ENCODE results near the gene PLEKHA1. TPM values are rescaled to one million over a fixed set of nuclear protein-coding genes. Genes with fewer than 3 reads are reported as not detected.
A peak's percentile ranks its signal among the peaks of the same experiment; 100 is the strongest.

Gene PLEKHA1
- total and polyA plus RNA-seq, 2 experiments from 2014 or later, result 54.0 to 62.6 TPM

DNA sequence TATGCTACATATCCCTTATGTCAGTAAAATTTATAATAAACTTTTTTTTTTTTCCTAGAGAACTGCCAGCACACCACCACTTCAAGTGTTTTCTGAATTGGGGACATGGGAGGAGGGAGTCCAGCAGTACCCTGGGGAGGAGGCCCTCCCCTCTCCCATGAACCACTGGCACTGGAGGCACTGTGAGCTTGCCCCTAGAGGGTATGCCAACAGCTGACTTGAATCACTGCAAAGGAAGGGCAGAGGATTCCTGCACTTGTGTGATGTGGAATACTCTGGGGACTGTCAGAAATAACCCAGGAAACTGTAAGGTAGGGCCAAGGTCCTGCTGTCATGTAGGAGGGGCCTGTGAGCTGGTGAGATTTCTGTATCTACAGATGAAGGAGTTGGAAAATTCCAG, 71.4 kb downstream of the PLEKHA1 start:
- Histone ChIP-seq H3K27me3 (no peaks in the 10 kb centered on the region), H3K9me2 (replicated peaks; ENCODE audit: insufficient read depth) (no peaks in the 10 kb centered on the region), H3K4me3 (no peak overlapping the region), H4K20me1 (ENCODE audit: insufficient read depth, poor library complexity, severe bottlenecking) (no peaks in the 10 kb centered on the region), H3K36me3 (replicated peaks; ENCODE audit: insufficient read depth, low read depth) (no peaks in the 10 kb centered on the region), H3K79me2 (no peaks in the 10 kb centered on the region), H3K9me3 (ENCODE audit: low read depth) (no peaks in the 10 kb centered on the region), H3K27ac (no peak overlapping the region), H3K4me2 (no peak overlapping the region), H3K4me1 (ENCODE audit: insufficient read depth) (peaks cover 13% of the 10 kb centered on the region), H2AFZ (no peak overlapping the region)
- no peak for TF ChIP-seq EZH2 (IDR thresholded peaks at IDR 0.05; ENCODE audit: borderline replicate concordance)
- TF ChIP-seq, protein P1, sequence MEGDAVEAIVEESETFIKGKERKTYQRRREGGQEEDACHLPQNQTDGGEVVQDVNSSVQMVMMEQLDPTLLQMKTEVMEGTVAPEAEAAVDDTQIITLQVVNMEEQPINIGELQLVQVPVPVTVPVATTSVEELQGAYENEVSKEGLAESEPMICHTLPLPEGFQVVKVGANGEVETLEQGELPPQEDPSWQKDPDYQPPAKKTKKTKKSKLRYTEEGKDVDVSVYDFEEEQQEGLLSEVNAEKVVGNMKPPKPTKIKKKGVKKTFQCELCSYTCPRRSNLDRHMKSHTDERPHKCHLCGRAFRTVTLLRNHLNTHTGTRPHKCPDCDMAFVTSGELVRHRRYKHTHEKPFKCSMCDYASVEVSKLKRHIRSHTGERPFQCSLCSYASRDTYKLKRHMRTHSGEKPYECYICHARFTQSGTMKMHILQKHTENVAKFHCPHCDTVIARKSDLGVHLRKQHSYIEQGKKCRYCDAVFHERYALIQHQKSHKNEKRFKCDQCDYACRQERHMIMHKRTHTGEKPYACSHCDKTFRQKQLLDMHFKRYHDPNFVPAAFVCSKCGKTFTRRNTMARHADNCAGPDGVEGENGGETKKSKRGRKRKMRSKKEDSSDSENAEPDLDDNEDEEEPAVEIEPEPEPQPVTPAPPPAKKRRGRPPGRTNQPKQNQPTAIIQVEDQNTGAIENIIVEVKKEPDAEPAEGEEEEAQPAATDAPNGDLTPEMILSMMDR (IDR thresholded peaks at IDR 0.05; ENCODE audit: poor library complexity), result no peak
- no peak for TF ChIP-seq EZH2phosphoT487 (IDR thresholded peaks at IDR 0.05; ENCODE audit: low read depth, severe bottlenecking, unreplicated experiment)
- no peak for DNase-seq (ENCODE audit: low spot score)

DNA sequence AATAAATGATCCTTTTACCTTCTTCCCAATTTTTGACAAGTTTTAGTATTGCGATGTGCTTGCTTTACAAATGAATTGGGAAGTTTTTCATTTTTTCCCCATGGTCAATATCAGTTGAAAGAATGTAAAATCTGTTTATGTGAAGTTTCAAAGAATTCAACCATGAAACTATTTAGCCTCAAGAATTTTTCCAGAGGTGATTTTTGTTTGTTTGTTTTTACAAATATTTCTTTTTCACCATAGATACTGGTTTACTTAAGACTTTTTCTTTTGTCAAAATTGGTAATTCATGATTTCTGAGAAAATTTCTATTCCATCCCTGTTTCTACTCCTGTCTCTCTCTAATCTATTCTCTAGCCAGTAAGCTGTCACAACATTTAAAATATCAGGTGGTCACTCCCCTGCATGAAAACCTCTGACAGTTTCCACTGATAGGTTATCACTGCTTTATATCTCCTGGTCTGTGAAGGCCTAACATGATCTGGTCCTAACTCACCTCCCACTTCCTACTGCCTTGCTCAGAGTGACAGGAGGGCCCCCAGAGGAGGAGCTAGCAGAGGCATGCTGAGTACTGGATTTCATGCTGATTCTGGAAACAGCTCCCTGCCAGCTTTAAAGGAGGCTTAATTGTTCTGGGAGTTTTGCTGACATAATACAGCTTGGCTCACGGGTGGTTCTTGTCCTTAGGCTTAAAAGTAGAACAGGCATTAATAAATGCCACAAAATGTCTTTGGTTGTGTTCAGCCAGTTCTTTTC, 72.3 kb downstream of the PLEKHA1 start:
- no peaks in the 10 kb centered on the region for H3K36me3 ChIP-seq (replicated peaks; ENCODE audit: insufficient read depth, low read depth)
- no peaks in the 10 kb centered on the region for H3K9me2 ChIP-seq (replicated peaks; ENCODE audit: insufficient read depth)
- peaks cover 13% of the 10 kb centered on the region for H3K4me1 ChIP-seq (ENCODE audit: insufficient read depth)
- TF ChIP-seq, protein P1 (IDR thresholded peaks at IDR 0.05; ENCODE audit: poor library complexity), result no peak
- TF ChIP-seq EZH2 (IDR thresholded peaks at IDR 0.05; ENCODE audit: borderline replicate concordance) (no peak), EZH2phosphoT487 (IDR thresholded peaks at IDR 0.05; ENCODE audit: low read depth, severe bottlenecking, unreplicated experiment) (no peak)
- no peaks in the 10 kb centered on the region for H4K20me1 ChIP-seq (ENCODE audit: insufficient read depth, poor library complexity, severe bottlenecking)
- H3K27me3 ChIP-seq, result no peaks in the 10 kb centered on the region
- WGBS (ENCODE audit: low lambda C conversion rate, missing lambda C conversion rate), result 63% methylated on average over 2 of the region's 2 CpGs
- H2AFZ ChIP-seq, result no peak overlapping the region
- no peaks in the 10 kb centered on the region for H3K79me2 ChIP-seq
- H3K9me3 ChIP-seq (ENCODE audit: low read depth), result no peaks in the 10 kb centered on the region
- H3K27ac ChIP-seq, result peak overlapping the region; percentile 31
- no peak overlapping the region for H3K4me3 ChIP-seq
- H3K4me2 ChIP-seq, result no peak overlapping the region
- DNase-seq (ENCODE audit: low spot score), result peak; percentile 53

DNA sequence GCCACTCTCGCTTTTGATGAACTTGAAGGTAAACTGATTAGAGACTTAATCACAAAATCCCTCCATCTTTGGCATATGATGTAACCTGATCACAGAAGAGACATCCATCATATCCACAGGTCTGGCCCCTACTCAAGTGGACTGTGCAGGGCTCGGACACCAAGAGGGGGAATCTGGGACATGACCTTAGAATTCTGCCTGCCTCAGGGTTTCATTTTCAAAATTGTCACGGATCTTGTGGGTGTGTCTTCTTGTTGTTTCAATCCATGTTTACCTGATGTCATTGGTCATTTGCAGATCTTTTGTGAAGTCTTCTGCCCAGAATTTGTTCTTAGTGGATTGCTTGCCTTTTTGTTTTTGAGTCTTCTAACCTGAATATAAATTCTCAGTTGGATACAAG, 74.1 kb downstream of the PLEKHA1 start:
- Histone ChIP-seq H3K4me1 (ENCODE audit: insufficient read depth) (peaks cover 13% of the 10 kb centered on the region), H3K79me2 (no peaks in the 10 kb centered on the region), H3K27ac (no peak overlapping the region), H3K4me2 (no peak overlapping the region), H3K27me3 (no peaks in the 10 kb centered on the region), H4K20me1 (ENCODE audit: insufficient read depth, poor library complexity, severe bottlenecking) (no peaks in the 10 kb centered on the region), H3K4me3 (no peak overlapping the region), H3K9me3 (ENCODE audit: low read depth) (no peaks in the 10 kb centered on the region), H2AFZ (no peak overlapping the region), H3K36me3 (replicated peaks; ENCODE audit: insufficient read depth, low read depth) (no peaks in the 10 kb centered on the region), H3K9me2 (replicated peaks; ENCODE audit: insufficient read depth) (no peaks in the 10 kb centered on the region)
- no peak for TF ChIP-seq EZH2phosphoT487 (IDR thresholded peaks at IDR 0.05; ENCODE audit: low read depth, severe bottlenecking, unreplicated experiment)
- TF ChIP-seq EZH2 (IDR thresholded peaks at IDR 0.05; ENCODE audit: borderline replicate concordance), result no peak
- TF ChIP-seq, protein P1 (IDR thresholded peaks at IDR 0.05; ENCODE audit: poor library complexity), result no peak
- 82% methylated on average over 3 of the region's 3 CpGs for WGBS (ENCODE audit: low lambda C conversion rate, missing lambda C conversion rate)
- DNase-seq (ENCODE audit: low spot score), result no peak
